GM19099 (cell line): Measurements from ENCODE around the gene MRPS6.

Experiments
- POLR2A ChIP-seq: IDR thresholded peaks from 3 replicates; pipeline ENCODE4 v1.6.1; 2011; ENCODE audit warnings: low read depth; ENCODE audit not compliant: insufficient read length; ENCODE audit errors: extremely low read depth

Gene MRPS6

GRCh38 chr21:34110594-34111202 is 37.3 kb downstream of the MRPS6 start:
- no peak for TF ChIP-seq POLR2A

GRCh38 chr21:34112316-34113033 is 39.1 kb downstream of the MRPS6 start:
- no peak for TF ChIP-seq POLR2A

GRCh38 chr21:34113842-34114241 is 40.5 kb downstream of the MRPS6 start:
- no peak for TF ChIP-seq POLR2A

- TF ChIP-seq POLR2A, result no peak
Measured at GRCh38 chr21:34115160-34115559, 41.8 kb downstream of the MRPS6 start.

- no peak for TF ChIP-seq POLR2A
Measured at GRCh38 chr21:34116569-34116968, 43.2 kb downstream of the MRPS6 start.

GRCh38 chr21:34120867-34121266 is 47.5 kb downstream of the MRPS6 start:
- no peak for TF ChIP-seq POLR2A

GRCh38 chr21:34122047-34122446 is 48.7 kb downstream of the MRPS6 start:
- TF ChIP-seq POLR2A, result no peak

GRCh38 chr21:34123609-34124008 is 50.2 kb downstream of the MRPS6 start:
- TF ChIP-seq POLR2A, result no peak

GRCh38 chr21:34126269-34126668 is 52.9 kb downstream of the MRPS6 start:
- TF ChIP-seq POLR2A, result no peak

- no peak for TF ChIP-seq POLR2A
Measured at GRCh38 chr21:34126691-34127090, 53.3 kb downstream of the MRPS6 start.

- TF ChIP-seq POLR2A, result no peak
Measured at GRCh38 chr21:34128124-34128523, 54.7 kb downstream of the MRPS6 start.

GRCh38 chr21:34128674-34129038 is 55.3 kb downstream of the MRPS6 start:
- no peak for TF ChIP-seq POLR2A

- TF ChIP-seq POLR2A, result no peak
Measured at GRCh38 chr21:34129039-34129891, 55.9 kb downstream of the MRPS6 start.

GRCh38 chr21:34129901-34130715 is 56.7 kb downstream of the MRPS6 start:
- TF ChIP-seq POLR2A, result no peak

GRCh38 chr21:34130716-34130985 is 57.3 kb downstream of the MRPS6 start:
- TF ChIP-seq POLR2A, result no peak
